GM12864 (cell line): ENCODE data around the gene PLCH1.

ENCODE experiments used
- DNase-seq: peaks from one replicate; pipeline ENCODE4 v3.0.0-alpha.2; 2011; ENCODE audit warnings: low read depth
- H3K4me3 ChIP-seq: 2 replicates; pipeline ENCODE4 v1.5.1; 2011; ENCODE audit warnings: mild to moderate bottlenecking, low read depth, low read length, control low read depth
- TF ChIP-seq, protein P1 (sequence below): IDR thresholded peaks from 2 replicates; pipeline ENCODE4 v1.5.1; 2011; ENCODE audit warnings: low read depth, mild to moderate bottlenecking, moderate library complexity, low read length, control low read depth, inconsistent platforms; ENCODE audit errors: missing control alignments

The PLCH1 gene

DNA sequence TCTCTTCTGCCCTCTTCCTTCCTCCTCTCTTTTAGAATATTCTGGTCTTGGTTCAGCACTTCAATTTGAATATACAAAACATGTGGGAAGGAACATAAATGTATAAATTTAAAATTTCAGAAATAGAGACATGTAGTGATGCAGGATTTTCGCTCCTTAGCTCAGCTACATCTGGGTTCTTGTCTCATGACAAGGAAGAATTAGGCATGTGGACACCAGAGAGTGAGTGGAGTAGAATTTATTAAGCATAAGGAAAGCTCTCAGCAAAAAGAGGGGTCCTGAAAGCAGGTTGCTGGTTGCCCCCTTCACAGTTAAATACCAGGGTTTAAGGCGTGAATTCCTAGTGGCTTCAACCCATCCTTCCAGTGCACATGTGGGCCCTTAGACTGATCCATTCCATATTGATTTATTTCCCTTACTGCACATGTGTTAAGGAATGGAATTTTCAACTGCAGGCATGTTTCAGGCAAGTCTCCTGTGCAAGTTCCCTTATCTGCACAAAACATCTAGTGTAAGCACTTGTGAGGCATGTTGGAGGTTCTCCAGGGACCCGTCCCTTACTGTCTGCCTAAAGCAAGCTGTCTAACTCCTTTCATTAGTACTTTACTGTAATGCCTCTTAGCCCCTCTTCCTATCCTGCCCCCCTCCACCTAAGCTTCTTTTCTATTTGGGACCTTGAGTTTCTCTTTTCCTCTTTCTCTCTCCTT is 318.2 kb downstream of the PLCH1 start:
- no peak overlapping the region for H3K4me3 ChIP-seq
- TF ChIP-seq, protein P1, sequence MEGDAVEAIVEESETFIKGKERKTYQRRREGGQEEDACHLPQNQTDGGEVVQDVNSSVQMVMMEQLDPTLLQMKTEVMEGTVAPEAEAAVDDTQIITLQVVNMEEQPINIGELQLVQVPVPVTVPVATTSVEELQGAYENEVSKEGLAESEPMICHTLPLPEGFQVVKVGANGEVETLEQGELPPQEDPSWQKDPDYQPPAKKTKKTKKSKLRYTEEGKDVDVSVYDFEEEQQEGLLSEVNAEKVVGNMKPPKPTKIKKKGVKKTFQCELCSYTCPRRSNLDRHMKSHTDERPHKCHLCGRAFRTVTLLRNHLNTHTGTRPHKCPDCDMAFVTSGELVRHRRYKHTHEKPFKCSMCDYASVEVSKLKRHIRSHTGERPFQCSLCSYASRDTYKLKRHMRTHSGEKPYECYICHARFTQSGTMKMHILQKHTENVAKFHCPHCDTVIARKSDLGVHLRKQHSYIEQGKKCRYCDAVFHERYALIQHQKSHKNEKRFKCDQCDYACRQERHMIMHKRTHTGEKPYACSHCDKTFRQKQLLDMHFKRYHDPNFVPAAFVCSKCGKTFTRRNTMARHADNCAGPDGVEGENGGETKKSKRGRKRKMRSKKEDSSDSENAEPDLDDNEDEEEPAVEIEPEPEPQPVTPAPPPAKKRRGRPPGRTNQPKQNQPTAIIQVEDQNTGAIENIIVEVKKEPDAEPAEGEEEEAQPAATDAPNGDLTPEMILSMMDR: no peak
- DNase-seq: no peak

DNA sequence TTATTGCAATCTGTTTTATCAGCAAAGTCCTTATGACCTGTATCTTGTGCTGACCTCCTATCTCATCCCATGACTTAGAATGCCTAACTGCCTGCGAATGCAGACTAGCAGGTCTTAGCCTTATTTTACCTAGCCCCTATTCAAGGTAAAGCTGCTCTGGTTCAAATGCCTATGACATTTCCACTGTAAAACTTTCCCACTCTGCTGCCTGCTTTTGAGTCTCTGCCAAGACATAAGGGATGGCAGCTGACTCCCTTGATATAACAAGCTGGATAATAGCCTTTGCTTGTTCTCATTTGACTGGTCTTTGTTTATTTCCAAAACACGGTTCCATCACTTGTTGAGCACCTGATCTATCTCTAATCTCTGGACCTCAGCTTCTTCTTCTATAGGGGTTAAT is 319.5 kb downstream of the PLCH1 start:
- no peak overlapping the region for H3K4me3 ChIP-seq
- DNase-seq: no peak
- TF ChIP-seq, protein P1: no peak

- DNase-seq: no peak
- no peak overlapping the region for H3K4me3 ChIP-seq
- TF ChIP-seq, protein P1: no peak
These were observed 320.6 kb downstream of the PLCH1 start for GRCh38 chr3:155424323-155424710.

DNA sequence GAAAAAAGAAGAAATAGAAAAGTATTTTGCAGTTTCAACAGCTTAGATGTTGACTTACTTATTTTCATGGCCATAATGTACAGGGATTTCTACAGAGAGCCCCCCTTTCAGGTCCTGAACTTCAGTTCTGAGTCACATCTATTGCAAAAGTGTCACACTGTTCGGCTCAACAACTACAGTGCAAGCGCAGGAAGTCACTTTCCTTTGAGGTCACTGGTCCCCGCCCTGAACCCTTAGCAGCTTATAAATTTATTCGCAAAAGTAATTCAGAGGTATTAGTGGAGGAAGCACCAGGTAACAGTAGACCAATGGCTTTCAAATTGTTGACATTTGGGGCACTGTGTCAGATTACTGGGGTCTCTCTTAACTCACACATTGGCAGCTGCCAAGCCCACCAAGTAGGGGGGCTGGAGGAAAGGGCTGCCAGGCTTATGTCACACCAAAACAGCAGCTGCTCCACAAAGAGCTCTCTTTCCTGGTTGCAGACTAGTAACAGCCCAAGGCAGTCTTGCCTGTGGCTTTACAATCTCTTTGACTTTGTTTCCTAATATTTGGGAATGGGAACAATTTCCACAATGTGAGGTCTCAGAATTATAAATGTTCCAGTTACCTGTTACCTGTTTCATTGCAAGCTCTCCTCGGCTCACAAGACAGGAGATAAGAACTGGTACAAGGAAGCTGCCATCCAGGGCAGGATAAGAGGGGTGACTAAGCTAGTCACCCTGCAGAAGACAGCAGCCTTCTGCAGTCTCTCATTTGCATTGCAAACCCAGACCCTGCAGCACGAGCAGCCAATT is 321.1 kb downstream of the PLCH1 start:
- H3K4me3 ChIP-seq: no peak overlapping the region
- no peak for DNase-seq

GRCh38 chr3:155420881-155421486 is 323.9 kb downstream of the PLCH1 start:
- TF ChIP-seq, protein P1: no peak
- no peak overlapping the region for H3K4me3 ChIP-seq
- DNase-seq: no peak

More for the DNA sequence above, 321.1 kb downstream of the PLCH1 start:
- TF ChIP-seq, protein P1: no peak

DNA sequence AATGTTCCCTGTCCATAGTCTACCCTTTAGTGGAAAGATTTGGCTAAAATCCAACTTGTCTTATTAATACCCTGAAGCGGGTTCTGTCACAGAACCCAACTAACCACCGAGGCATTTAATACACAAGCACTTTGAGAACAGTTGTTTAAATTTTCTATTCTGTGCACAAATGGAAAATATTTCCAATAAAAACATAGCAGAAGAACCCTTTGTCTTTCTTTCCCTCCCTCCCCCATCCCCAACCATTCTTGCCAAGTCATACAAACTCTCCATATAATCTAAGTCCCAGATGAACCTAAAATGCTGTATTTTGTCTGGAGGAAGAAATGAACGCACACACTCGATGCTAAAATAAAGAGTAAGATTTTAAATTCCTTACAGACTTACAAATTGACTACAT is 324.5 kb downstream of the PLCH1 start:
- no peak for DNase-seq
- TF ChIP-seq, protein P1: no peak
- no peak overlapping the region for H3K4me3 ChIP-seq
